RWPE1 (cell line): ENCODE measurements around the gene TEKT4.
A peak's percentile ranks its signal among the peaks of the same experiment; 100 is the strongest.

Experiments used
- CTCF ChIA-PET: fragments of 350-600 bp; sonication (Branson Sonifier 250); formaldehyde crosslinking; extraction: SDS; loops from one replicate; lab custom pipeline; 2021; lab: Yijun Ruan, JAX
- POLR2A ChIA-PET: fragments of 400-600 bp; formaldehyde crosslinking; extraction: SDS; loops from one replicate; lab custom pipeline; 2020; ENCODE audit warnings: antibody characterized with exemption; ENCODE audit not compliant: low non-redundant PET; lab: Yijun Ruan, JAX
- DNase-seq: peaks from one replicate; pipeline ENCODE4 v3.0.0; 2012; ENCODE audit warnings: low spot score
- H3K27ac ChIP-seq: fragments of 450-650 bp; 2 replicates; pipeline ENCODE4 v1.5.1; 2017
- TF ChIP-seq, protein P1 (sequence below): fragments of 450-650 bp; conservative IDR thresholded peaks from 2 replicates; pipeline ENCODE4 v1.5.1; 2017; ENCODE audit warnings: low read depth, mild to moderate bottlenecking

TEKT4 gene

DNA sequence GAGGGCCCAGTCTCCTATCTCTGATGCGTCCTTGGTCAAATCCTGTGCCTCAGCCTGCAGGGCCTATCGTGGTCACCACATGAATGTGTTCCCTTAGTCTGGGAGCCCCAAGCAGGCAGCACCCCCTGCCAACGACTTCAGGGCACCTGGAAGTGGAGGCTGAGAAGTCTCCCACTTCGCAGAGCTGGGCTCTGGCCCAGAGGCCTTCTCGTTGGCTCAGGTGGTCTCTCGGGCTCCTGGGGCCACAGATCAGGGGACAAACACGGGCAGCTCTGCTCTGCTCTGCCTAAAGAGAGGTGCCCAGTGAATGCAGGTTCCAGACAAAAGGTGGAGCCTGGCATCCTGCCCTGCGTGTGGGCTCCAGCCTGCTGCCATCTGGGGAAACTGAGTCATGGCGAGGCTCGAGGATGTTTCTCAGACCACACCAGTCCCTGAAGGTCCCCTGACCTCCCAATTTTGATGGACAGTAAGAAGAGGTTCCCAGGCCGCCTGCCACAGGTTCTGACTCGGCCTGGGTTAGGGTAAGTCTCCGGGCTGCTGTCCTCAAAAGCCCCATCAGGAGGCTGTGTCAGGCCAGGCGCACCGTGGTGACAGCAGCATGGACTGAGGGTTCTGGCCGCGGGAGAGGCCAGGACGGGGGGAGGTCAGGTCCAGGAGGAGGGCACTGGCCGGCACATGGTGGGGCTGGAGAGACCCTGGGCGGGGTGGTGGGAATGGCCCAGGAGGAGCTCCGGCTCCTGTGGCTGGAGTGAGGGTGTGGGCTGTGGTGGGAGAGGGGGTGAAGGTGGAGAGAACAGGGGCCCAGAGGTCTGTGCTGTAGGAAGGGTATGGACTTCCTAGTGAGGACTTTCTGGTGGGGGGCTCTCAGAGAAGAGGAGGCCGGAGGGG, 1.4 kb upstream of the TEKT4 start:
- no peak for DNase-seq
- TF ChIP-seq, protein P1, sequence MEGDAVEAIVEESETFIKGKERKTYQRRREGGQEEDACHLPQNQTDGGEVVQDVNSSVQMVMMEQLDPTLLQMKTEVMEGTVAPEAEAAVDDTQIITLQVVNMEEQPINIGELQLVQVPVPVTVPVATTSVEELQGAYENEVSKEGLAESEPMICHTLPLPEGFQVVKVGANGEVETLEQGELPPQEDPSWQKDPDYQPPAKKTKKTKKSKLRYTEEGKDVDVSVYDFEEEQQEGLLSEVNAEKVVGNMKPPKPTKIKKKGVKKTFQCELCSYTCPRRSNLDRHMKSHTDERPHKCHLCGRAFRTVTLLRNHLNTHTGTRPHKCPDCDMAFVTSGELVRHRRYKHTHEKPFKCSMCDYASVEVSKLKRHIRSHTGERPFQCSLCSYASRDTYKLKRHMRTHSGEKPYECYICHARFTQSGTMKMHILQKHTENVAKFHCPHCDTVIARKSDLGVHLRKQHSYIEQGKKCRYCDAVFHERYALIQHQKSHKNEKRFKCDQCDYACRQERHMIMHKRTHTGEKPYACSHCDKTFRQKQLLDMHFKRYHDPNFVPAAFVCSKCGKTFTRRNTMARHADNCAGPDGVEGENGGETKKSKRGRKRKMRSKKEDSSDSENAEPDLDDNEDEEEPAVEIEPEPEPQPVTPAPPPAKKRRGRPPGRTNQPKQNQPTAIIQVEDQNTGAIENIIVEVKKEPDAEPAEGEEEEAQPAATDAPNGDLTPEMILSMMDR = no peak
- POLR2A ChIA-PET = no interaction called here
- CTCF ChIA-PET = no interaction called here
- no peak overlapping the region for H3K27ac ChIP-seq

DNA sequence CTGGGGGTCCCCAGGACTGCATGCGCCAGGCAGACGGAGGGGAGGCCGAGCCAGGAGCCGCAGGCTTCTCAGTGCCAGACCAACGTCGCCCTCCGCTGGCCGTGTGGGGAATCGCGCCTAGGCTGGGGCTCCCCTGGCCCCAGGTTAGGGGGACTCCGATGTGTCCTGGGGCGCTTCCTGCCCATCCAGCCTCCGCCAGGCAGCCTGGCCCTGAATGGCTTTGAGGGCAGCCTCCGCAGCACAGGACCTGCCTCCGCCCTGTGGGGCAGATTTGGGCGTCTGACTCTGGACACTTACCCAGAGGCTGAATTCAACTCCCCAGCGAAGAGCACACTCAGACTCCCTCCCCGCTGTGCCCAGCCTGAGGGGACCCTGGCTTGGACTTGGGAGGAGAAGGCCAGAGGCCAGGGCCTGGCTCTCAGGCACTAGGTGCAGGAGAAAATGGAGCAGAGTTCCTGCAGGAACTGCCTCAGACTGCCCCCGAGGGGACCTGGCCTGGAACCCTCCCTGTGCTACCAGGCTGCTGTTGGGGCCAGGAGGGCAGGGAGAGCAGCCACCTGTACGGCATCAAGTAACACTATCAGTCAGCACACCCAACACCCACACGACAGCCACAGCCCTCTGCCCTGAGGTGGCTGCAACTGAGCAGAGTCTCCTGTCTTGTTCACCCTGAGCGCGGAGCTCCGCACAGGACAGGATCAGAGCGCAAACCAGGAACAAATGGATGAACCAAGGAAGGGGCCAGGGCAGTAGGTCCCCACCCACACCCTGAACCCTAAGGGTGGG, 597 bp upstream of the TEKT4 start:
- DNase-seq = no peak
- ChIA-PET CTCF (interaction anchor here (4.7 kb wide), 1 partner anchor 86 kb away, joined by 51 read pairs; no protein-coding TSS in a partner anchor), POLR2A (no interaction called here)
- TF ChIP-seq, protein P1 = peak; percentile 29; the same call in 1 of the 2 replicates
- H3K27ac ChIP-seq = no peak overlapping the region

DNA sequence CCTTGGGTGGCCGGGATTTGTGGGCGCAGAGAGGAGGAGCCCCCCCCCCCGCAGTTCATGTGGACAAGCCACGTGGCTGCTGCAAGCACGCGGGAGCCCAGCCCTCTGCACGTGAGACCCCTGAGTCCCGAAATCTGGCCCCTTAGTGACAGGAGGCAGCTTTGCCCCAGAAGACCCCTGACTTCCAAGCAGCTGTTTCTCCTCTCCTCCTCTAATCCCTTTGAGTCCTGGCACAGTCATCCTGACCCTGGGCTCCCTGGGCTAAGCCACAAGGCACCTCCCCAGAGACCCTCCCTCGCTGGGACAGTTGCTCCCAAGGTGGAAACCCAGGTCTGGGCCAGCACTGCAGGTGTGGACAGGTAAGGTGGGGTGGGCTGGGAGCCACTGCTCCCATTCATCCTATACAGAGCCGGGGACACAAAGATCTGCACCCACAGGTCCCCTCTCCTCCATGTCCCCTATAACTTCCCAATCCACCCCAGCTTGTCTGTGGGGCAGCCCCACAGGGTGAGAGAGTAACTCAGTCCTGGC, 923 bp downstream of the TEKT4 start:
- no peak for DNase-seq
- CTCF ChIA-PET = interaction anchor here (0.6 to 4.7 kb wide), 2 partner anchors 85 to 97 kb away, joined by 3 to 51 read pairs; no protein-coding TSS in a partner anchor
- TF ChIP-seq, protein P1 = no peak
- no peak overlapping the region for H3K27ac ChIP-seq
- POLR2A ChIA-PET = no interaction called here

DNA sequence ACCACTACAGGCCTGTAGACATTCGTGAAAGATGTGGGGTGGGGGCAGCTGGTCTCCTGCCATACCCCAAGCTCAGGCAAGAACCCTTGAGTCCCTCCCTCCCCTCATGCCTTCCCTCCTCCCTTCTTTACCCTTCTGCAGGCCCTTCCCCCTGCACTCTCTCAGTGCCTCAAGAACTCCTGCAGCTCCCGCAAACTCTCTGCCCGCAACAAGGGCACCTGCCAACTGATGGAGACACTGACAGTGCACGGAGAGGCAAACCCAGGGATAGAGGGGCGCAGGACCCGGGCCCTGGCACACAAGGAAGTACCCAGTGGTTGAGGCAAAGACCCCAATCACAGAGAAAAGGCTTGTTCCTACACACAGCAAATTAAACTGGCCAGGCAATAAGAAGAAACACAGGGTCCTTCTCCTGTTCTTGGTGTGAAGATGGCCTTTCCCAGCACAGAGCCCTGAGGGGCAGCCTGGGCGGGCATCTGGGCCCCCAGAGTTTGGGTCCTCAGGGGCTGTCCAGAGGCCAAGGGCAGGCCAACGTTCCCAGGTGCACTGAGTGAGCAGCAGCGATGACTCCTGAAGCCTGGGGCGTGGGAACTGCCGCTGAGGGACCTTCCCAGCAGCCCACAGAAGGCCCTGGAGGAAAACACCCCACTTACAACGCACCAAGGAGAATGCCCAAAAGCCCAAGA, 1.6 kb downstream of the TEKT4 start:
- ChIA-PET POLR2A (no interaction called here), CTCF (interaction anchor here (0.6 to 4.7 kb wide), 4 partner anchors 41 to 207 kb away, joined by 3 to 51 read pairs (median 3); no protein-coding TSS in a partner anchor)
- no peak overlapping the region for H3K27ac ChIP-seq
- DNase-seq = no peak
- TF ChIP-seq, protein P1 = no peak

DNA sequence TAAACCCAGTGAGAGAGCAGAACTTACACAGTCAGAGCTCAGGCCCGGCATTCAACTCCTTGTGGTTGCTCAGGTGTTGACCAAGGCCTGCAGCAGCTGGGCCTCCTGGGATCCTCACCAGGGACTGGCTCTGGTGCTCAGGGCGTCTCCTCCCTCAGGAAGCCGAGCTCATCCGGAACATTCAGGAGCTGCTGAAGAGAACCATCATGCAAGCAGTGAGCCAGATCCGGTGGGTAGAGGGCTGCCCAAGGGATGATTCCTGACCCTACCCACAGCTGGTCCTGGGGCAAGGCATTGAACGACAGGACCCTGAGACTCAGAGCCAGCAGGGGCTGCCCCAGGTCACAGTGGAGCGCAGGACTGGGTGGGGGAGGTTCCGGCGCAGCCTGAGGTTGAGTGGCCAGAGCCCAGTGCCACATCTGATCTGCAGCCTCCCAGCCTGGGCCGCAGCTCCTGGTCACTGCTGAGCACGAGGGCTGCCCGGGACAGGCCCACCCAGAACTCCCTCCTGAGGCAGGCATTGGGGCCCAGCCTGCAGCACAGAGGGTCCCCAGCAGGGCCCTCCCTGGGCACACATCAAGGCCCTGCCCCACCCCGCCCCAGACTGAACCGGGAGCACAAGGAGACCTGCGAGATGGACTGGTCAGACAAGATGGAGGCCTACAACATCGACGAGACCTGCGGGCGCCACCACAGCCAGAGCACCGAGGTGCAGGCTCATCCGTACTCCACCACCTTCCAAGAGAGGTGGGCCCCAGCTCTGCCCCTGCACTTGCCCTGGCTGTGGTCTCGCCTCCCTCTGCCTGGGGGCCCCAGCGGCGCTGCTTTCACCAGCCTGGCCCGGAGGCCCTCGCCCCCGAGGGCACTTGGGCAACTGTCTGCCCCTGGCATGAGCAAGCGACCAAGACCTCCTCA, 2.4 kb downstream of the TEKT4 start:
- DNase-seq = no peak
- ChIA-PET POLR2A (no interaction called here), CTCF (interaction anchor here (0.6 to 4.7 kb wide), 5 partner anchors 40 to 208 kb away, joined by 3 to 51 read pairs (median 3); no protein-coding TSS in a partner anchor)
- TF ChIP-seq, protein P1 = no peak
- H3K27ac ChIP-seq = no peak overlapping the region
